CD4-positive, alpha-beta T cell treated with Interleukin-17A for 1 hour (primary cell): ENCODE results near the gene HEATR1.
"Not testable (repeated sequence)": the region's sequence is repeated elsewhere in the genome, so short reads cannot be mapped to it uniquely, and the experiment has no call there.

Experiments
- DNase-seq: peaks from one replicate; pipeline ENCODE4 v3.0.0-alpha.2; 2020

Gene HEATR1, protein sequence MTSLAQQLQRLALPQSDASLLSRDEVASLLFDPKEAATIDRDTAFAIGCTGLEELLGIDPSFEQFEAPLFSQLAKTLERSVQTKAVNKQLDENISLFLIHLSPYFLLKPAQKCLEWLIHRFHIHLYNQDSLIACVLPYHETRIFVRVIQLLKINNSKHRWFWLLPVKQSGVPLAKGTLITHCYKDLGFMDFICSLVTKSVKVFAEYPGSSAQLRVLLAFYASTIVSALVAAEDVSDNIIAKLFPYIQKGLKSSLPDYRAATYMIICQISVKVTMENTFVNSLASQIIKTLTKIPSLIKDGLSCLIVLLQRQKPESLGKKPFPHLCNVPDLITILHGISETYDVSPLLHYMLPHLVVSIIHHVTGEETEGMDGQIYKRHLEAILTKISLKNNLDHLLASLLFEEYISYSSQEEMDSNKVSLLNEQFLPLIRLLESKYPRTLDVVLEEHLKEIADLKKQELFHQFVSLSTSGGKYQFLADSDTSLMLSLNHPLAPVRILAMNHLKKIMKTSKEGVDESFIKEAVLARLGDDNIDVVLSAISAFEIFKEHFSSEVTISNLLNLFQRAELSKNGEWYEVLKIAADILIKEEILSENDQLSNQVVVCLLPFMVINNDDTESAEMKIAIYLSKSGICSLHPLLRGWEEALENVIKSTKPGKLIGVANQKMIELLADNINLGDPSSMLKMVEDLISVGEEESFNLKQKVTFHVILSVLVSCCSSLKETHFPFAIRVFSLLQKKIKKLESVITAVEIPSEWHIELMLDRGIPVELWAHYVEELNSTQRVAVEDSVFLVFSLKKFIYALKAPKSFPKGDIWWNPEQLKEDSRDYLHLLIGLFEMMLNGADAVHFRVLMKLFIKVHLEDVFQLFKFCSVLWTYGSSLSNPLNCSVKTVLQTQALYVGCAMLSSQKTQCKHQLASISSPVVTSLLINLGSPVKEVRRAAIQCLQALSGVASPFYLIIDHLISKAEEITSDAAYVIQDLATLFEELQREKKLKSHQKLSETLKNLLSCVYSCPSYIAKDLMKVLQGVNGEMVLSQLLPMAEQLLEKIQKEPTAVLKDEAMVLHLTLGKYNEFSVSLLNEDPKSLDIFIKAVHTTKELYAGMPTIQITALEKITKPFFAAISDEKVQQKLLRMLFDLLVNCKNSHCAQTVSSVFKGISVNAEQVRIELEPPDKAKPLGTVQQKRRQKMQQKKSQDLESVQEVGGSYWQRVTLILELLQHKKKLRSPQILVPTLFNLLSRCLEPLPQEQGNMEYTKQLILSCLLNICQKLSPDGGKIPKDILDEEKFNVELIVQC (N-terminal part only)

DNA sequence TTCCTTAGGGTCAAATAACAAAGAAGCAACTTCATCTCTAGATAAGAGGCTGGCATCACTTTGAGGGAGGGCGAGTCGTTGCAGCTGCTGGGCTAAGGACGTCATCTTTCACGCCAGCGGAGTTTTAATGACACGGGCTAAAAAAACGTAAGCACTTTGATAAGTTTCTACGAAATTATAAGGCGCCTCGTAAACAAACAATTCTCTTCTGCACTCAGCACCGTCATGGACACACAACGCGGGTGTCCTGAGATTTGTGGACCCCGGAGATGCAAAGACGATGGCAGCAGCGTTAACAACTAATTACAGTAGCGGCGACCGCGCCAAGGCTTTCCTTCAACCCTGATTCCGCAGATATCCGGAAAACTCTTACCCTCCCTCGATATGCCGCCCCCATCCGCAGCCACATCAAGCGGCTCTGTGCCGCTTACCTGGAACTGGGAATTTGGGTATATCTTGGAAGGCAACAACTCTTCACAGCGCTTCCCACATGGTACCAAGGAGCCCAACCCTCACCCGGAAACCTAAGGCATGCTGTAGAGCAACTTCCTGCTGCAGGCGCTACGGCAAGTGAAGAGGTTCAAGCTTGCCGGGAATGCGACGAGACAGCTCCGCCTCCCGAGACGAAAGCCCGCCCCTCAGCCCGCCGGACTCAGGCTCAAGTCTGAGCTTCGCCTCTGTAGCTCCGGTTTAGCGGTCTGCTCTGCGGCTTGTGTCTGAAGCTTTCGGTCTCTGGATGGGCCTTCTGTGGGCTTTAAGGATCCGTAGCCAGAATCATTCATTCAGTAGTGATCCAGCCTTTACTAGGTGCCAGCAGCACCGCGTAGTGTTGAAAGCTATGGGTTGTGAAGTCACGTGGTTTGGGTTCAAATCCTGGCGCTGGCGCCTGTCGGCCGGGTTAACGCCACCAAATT, at the start of gene HEATR1:
Gene HEATR1 (minus strand): TSS at position 526 of the 914 bp plus-strand sequence. CDS start 421 bp downstream, at position 105.
- peak; percentile 88 for DNase-seq

DNA sequence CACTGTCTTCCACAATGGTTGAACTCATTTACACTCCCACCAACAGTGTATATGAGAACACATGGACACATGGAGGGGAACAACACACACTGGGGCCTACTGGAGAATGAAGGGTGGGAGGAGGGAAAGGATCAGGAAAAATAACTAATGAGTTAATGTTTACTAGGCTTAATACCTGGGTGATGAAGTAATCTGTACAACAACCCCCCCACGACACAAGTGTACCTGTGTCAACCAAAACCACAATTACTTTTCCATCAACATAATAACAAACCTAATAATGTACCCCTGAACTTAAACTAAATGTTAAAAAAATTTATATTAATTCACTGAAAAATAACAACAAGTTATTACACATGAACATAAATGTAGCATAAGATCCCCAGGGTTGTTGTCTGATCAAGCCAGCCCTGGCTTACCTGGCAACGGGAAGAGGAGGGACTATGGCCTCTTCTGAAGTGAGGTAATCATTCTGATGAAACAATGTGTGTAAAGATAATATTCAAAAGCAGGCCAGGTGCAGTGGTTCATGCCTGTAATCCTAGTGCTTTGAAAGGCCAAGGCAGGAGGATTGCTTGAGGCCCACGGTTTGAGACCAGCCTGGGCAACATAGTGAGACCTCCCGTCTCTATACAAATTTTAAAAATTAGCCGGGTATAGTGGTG, 40.8 kb upstream of the HEATR1 start:
- no peak for DNase-seq

DNA sequence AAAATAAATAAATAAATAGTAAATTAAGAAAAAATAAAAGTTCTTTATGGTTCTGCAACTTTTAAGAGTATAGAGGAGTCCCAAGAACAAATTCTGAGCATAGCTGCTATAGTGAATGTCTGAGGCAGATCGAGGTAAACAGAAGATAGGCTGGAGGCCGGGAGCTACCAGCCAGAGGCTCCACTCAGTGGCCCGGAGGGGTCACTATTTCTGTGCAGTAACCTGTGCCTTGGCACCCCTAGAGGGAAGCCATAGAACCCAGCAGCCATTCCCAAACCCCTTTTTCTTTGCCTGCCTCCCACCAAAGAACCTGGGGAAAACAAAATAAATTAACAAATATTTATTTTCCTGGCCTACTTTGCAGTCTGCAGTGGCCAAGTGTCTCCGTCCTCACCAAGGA, 38.4 kb upstream of the HEATR1 start:
- no peak for DNase-seq

DNA sequence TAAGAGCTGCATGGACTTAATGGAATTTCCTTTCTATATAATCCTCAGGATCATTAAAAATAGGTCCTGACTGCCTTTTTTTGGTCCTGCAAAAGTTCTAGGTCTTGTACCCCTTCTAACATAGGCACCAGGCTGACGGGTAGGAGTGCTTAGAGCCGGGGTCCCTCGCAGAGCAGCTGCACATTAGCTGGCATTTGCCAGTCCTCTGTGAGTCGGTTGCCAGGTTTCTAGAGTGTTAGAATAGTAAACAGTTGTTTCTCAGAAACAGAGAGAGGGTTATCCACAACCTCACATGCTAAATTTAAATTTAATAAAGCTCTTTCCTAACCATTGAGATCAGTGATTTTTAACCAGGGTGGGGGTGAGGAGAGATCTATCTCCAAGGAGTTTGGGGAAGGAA, 35.4 kb upstream of the HEATR1 start:
- DNase-seq = no peak

DNA sequence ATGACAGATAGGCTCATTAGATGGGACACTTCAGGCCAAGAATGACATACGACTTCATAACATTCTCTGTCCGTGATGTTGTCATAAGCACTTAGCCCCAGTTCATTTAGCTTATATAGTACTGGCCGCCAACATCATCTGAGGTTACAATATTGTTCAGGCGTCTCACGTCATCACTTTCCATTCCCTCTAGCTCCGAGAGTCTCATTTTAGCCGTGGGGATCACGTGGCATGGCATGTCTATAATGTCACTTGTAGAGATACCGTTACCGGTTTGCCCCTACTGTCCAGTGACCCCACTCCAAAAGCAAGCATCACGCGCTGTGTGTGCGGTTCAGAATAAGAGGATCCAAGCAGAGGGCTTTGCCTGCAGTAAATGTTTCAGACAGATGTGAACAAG, 34.6 kb upstream of the HEATR1 start:
- DNase-seq = no peak

DNA sequence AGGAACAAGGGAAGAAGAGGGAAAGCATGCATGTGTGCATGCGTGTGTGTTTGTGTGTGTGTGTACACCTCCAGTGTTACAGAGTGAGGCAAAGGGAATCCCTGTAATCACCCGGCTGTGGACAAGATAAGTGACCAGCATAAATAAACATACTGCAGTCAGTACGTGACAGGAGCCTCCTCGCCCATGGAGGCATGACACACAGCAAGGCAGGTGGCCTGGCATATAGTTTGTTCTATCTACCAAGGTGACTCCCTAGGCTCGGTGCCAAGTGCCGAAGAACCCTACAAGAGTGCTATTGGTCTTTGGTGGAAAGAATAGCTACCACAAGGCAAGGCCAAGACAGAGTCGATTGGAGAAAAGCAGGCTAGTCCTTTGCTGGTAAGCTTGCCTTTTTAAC, 31.7 kb upstream of the HEATR1 start:
- no peak for DNase-seq

DNA sequence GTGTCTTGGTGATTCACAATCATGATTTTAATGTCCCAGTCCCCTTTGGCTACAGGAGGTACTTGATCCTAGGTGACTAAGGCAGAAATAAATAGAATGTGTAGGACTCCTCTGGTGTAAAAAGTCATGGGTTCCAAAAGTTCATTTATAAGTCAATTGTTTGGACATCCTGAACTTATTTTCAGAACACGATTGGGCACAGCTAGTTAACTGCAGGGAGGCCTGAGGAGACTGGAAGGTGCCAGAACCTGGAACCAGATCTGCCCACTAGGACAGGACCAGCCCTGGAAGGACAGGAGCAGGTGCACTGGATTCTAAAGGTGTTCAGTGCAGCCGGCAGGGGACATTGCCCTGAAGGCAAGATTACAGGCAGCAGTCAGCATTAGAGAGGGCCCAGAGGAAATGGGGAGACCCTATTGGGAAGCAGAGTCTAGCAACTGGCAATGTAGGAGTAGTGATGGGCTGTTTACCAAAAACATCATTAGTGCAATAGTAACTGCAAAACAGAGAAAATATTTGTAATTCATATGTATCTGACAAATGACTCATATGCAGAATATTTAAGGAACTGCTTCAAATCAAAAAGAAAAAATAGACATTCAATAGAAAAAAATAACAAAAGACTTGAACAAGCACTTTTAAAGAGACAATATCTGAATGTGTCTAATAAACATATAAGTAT, 23.6 kb upstream of the HEATR1 start:
- no peak for DNase-seq

DNA sequence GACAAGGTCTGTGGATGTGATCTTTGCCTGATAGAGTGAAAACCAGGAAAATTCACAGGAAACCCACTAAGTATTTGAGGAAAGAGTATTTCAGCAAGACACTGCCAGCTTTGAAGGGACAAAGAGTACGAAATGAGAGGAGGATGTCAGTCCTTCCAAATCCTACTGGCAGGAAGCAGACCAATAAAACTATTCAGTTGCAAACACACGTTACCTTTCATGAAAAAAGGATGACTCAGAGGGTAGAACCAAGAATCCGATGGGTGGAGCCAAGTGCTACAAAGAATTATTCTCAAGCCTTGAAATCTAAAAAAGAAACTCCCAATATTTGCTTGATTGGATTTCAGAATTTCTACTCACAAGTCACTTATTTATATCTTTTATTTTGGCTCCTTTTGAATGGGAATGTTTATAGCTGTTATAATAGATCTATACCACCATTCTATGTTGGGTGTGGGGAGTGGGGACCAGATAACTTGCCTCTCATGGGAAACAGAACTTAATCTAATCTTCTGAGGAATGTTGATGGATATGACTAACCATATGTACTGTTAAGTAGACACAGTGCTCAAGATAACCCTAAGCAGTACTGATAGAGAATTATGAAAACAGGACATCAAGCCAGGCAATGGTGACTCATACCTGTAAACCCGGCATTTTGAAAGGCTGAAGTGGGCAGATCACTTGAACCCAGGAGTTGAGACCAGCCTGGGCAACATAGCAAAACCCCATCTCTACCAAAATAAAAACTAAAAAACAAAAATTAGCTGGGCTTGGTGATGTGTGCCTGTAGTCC, 19.3 kb upstream of the HEATR1 start:
- no peak for DNase-seq

DNA sequence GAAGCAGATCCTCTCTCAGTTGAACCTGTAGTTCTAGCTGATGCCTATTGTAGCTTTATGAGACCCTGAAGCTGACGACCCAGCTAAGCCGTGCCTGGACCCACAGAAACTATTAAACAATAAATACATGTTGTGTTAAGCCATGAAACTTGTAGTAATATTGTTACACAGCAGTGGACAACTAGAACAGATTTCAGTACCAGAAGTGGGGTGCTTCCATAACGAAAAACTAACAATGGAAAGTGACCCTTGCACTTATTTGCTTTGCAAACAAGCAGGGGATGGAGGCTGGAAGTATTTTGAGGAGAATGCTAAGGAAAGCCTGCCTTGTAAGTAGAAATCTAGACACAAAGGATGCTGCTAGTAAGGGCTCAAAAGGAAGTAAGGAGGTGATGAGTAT, 18.1 kb upstream of the HEATR1 start:
- no peak for DNase-seq

DNA sequence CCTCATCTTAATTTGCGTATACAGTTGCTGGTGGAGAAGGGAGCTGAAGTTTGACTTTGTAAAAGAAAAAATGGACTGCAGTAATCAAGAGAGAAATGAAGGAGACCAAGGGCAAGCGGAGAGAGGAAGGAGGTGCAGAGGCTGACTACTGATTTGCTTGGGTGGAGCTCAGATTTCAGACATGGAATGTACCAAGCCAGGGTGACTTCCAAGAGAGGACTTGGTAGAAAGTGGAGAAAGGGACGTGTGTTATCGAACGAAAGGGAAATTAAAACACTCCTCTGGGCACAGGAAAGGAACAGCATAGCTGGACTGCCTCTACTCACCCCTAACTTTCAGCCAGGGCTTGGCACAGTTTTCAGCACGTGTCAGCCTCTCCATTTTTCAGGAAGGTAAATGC, 15.1 kb upstream of the HEATR1 start:
- no peak for DNase-seq

DNA sequence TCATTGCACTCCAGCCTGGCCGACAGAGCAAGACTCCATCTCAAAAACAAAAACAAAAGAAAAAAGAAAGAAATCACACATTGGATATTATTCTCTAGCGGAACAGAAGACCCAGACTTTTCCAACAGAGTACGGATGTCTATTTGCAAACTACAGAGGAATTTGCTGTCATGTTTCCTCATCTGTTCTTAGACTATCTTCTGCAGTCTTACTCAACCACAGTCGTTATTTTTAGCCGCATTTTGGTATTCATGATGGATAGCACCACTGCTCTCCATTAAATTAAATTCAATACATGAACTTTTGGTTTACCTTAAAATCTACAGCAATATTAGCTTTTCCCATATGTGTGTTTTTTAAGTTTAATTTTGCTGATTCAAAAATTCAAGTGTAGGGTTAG, 14.2 kb upstream of the HEATR1 start:
- no peak for DNase-seq

DNA sequence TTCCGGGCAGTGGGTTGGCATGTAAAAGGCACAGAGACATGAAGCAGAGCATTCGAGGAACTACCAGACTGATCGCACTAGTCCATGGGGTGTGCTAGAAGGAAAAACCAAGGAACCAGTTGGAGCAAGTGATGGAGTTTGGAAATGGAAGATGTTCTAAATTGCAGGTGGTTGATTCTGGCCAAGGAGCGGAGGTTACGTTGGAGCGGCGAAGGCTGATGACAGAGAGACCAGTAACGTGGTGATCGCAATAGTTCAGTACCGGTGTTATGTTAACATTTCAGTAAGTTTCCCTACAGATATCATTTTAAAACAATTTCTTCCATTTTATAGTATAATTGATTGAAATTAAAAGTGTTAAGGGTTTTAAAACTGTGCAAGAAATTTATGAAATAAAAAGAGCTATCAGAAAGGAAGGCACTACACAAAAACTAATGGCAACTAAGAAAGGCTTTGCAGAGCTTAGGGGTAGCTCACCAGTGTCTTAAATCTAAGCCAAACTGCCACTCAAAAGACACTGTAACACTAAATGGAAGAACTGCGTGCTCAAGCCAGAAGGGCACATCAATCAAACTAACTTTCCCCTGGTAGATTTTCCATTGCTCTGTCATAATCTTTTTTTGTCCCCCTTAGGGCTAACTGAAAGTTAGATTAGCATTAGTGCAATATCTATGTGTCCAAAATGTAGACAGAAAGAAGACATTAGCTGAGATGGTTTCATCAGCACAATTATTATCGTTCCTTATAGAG, 11.3 kb upstream of the HEATR1 start:
- DNase-seq = no peak

DNA sequence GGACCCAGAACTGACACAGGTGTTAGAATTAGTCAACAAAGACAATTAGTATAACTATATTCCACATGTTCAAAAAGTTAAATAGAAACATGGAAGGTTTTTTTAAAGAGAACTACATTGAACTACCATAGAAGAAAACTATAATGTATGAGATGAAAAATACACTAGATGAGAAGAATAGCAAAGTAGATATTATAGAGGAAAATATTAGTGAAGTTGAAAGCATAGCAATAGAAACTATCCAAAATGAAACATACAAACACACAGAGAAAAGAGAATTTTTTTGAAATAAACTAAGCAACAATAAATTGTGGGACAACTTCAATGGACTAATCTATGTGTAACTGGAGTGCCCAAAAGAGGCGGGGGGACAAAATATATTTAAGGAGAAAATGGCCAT, 8.0 kb upstream of the HEATR1 start:
- no peak for DNase-seq

DNA sequence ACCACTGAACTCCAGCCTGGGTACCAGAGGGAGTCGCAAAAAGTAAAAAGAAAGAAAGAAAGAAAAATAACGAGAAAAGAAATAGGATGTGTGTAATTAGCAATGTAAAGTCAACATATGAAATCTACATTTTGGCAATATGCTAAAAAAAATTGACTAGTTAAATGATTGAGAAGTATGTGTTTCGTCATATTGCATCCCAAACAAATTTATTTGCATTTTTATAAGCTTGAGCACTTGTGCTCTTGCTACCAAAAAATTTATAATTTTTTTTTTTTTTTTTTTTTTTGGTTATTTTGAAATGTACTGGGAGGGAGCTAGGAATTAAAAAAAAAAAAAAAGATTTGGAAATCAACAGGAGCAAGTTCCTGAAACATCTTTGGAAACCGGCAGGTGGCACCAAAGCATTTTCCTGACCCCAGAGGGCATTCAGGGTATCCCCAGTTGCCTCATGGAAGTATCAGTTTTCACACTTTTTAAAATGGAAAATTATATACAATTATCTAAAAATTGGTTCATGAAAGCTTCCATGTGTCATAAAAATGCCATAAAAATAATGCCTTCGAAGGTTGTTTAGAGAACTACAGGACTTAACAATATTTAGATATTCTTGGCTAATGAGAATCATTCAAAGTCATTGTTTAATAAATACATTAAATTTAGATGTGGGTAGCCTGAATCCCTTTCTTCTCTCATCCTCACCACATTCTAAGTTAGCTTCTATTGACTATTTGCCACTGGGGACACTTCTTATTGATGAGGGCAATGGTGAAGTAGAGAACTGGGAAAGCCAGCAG, 4.8 kb upstream of the HEATR1 start:
- no peak for DNase-seq

DNA sequence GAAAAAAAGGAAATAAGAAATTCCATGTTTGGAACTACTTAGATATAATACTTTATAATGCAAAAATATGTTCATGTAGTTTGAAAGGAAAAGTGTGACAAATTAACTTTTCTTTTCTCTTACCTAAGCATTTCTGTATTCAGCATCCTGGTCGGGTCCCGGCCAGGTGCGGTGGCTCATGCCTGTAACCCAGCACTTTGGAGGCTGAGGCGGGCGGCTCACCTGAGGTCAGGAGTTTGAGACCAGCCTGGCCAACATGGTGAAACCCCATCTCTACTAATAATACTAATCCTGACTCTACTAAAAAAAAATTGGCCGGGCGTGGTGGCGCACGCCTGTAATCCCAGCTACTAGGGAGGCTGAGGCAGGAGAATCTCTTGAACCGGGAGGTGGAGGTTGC, 3.3 kb upstream of the HEATR1 start:
- not testable (repeated sequence) for DNase-seq

DNA sequence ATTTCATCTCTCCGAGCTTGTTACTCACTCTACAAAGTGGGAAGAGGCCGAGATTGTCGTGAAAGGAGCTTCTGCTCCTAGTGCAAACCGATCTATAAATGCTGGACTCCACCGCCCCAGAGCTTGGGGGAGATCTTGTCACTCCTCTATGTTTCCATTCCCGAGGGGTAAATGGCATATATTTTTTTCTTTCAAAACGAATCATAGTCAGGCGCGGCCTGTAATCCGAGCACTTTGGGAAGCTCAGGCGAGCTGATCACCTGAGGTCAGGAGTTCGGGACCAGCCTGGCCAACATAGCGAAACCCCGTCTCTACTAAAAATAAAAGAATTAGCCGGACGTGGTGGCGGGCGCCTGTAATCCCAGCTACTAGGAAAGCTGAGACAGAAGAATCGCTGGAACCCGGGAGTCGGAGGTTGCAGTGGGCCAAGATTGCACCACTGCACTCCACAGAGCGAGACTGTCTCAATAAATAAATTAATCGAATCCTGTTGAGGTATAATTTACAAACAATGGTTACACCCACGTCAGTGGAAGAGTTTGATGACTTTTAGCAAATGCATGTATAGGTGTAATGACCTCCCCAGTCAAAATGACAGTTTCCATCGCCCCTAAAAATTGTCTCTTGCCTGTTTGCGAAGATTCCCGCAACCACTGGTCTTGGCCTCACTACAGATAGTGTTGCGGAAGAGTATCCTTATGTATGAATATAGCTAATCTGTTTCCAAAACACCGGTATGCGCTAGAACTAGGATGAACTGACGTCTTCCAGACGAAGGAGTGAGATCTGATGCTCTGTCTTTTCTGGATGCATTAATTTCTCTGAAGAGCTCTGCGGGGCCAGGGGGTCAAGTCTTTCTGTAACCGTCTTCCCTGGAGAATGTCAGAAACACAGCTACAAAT, 840 bp upstream of the HEATR1 start:
- no peak for DNase-seq

DNA sequence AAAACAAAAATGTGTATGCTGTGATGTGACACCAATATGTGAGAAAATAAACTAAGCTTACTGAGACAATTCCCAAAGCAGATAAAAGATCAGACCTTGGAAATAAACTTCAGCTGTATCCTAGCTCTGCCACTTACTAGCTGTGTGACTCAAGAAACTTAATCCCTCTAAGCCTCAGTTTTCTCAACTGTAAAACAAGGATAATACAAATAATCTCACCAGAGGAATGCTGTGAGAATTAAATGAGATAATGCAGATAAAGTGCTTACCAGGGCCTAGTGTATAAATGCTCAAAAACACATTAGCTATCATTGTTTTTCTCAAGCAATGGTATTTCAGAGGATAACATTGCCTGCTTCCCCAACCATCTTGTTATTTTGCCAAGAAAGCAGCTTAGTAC, 2.1 kb downstream of the HEATR1 start:
- DNase-seq = no peak
